MM.1S (cell line): ENCODE data around the gene TCP11.

ENCODE experiments used
- EZH2 ChIP-seq: fragments of 300-600 bp; sonication (generic); optimal IDR thresholded peaks from 2 replicates; pipeline ENCODE3; 2017; ENCODE audit warnings: low read depth, mild to moderate bottlenecking, antibody characterized with exemption, low read length, mixed read lengths
- EZH2phosphoT487 ChIP-seq: fragments of 300-600 bp; sonication (generic); IDR thresholded peaks from 2 replicates; pipeline ENCODE4 v1.6.1; 2018; ENCODE audit warnings: antibody characterized with exemption, low read length
- TF ChIP-seq, protein P1 (sequence below): fragments of 300-600 bp; sonication (generic); IDR thresholded peaks from 2 replicates; pipeline ENCODE4 v1.5.1; 2016; ENCODE audit warnings: antibody characterized with exemption, low read length, mixed read lengths

DNA sequence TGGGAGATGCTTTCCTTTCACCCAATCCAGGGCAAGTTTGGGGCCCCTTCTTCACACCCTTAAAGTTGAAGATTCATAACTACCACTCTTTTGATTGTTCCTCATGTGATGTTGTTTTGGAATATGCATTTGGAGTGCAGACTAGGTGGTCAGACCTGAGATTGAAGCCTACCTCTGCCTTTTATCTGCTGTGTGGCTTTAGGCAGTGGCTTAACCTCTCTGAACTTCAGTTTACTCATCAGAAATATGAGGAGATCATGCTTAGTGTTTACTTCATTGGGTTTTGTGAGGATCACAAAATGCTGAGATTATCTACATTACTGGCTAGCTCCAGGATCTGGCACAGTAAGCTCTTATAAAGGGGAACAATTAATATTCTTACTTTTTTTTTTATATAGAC lies 26.4 kb upstream of the TCP11 start:
- TF ChIP-seq, protein P1, sequence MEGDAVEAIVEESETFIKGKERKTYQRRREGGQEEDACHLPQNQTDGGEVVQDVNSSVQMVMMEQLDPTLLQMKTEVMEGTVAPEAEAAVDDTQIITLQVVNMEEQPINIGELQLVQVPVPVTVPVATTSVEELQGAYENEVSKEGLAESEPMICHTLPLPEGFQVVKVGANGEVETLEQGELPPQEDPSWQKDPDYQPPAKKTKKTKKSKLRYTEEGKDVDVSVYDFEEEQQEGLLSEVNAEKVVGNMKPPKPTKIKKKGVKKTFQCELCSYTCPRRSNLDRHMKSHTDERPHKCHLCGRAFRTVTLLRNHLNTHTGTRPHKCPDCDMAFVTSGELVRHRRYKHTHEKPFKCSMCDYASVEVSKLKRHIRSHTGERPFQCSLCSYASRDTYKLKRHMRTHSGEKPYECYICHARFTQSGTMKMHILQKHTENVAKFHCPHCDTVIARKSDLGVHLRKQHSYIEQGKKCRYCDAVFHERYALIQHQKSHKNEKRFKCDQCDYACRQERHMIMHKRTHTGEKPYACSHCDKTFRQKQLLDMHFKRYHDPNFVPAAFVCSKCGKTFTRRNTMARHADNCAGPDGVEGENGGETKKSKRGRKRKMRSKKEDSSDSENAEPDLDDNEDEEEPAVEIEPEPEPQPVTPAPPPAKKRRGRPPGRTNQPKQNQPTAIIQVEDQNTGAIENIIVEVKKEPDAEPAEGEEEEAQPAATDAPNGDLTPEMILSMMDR, result no peak
- no peak for TF ChIP-seq EZH2
- TF ChIP-seq EZH2phosphoT487, result no peak
